Measurements from ENCODE around the gene DLGAP4. TPM values are rescaled to one million over a fixed set of nuclear protein-coding genes. Genes with fewer than 3 reads are reported as not detected.

The DLGAP4 gene
- total and polyA plus RNA-seq, 7 donors: 53.5 to 151 (median 90.4) TPM

DNA sequence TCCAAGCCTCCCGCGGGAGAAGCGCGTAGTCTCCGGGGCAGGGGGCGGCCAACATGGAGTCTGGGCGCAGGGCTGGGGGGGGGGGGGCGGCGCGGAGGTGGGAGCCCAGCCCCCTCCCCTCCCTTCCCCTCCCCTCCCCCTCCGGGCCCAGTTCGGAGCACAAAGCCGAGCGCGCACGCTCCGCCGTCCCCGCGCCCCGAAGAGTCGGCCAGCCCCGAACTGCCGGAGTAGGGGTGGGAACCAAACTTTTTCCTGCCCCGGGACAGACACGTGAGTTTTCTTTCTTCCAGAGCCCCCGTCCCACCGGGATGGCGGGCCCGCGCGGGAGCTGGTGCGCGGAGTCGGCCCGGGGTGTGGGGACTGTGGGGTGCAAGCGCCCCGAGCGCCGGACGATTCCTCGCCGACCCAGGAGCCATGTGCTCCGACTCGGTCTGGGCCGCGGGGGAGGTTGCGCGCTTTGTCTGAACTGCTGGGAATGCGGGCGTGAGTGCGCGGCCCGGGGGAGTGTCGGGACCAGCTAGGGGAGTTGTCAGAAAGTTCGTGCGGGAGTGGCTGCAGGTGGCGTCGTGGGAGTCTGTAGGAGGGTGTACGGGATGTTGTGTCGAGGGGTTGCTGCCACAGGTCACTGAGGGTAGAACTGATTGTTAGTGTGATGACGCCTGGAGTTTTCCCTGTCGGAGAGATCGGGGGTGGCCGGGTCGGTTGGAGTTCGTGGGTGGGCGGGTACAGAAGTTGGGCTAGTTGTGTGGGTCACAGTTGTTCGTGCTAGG lies 268.4 kb downstream of the DLGAP4 start:
- TF ChIP-seq, protein P1, sequence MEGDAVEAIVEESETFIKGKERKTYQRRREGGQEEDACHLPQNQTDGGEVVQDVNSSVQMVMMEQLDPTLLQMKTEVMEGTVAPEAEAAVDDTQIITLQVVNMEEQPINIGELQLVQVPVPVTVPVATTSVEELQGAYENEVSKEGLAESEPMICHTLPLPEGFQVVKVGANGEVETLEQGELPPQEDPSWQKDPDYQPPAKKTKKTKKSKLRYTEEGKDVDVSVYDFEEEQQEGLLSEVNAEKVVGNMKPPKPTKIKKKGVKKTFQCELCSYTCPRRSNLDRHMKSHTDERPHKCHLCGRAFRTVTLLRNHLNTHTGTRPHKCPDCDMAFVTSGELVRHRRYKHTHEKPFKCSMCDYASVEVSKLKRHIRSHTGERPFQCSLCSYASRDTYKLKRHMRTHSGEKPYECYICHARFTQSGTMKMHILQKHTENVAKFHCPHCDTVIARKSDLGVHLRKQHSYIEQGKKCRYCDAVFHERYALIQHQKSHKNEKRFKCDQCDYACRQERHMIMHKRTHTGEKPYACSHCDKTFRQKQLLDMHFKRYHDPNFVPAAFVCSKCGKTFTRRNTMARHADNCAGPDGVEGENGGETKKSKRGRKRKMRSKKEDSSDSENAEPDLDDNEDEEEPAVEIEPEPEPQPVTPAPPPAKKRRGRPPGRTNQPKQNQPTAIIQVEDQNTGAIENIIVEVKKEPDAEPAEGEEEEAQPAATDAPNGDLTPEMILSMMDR (IDR thresholded peaks at IDR 0.05): no peak
- peaks cover 9% of the 10 kb centered on the region for H3K4me1 ChIP-seq
- H3K36me3 ChIP-seq (ENCODE audit: insufficient read depth in 1 of 2, low read depth in 1 of 2): no peaks in the 10 kb centered on the region
- peak; percentile 40 to 59 (median 42) for ATAC-seq
- WGBS, 3 donors: 1 to 3% (median 1%) methylated on average over 41 to 67 of the region's 69 CpGs
- peak overlapping the region; percentile 82 for H3K4me3 ChIP-seq
- peaks cover 0 to 40% (median 4%) of the 10 kb centered on the region in 3 donors for H3K27me3 ChIP-seq (ENCODE audit: insufficient read depth in 3 of 3, low read length in 2 of 3)
- peak overlapping the region; percentile 76 for H3K27ac ChIP-seq
- no peaks in the 10 kb centered on the region for H3K9me3 ChIP-seq
- peak; percentile 44 to 65 for DNase-seq
- intact Hi-C loops (cut with DNase I): no loop called here

DNA sequence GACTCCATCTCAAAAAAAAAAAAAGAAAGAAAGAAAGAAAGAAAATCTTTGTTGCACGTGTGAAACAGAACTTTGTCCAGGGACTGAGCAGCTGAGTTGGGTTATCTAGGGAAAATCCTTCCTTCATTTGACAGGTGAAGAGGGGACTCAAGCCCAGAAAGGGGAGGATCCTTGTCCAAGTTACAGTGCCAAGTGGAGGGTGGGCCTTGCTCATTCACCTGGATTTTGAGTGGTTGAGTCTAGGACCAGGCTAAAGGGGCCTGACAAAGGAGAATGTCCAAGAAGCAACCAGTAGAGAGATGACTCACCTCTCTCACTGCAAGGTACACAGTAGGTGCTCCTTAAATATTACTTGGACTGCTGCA lies 269.9 kb downstream of the DLGAP4 start:
- H3K27me3 ChIP-seq (ENCODE audit: insufficient read depth in 3 of 3, low read length in 2 of 3): peaks cover 0 to 40% (median 4%) of the 10 kb centered on the region in 3 donors

More for the DNA sequence above, 269.9 kb downstream of the DLGAP4 start:
- no peak overlapping the region for H3K4me3 ChIP-seq
- H3K4me1 ChIP-seq: peaks cover 9% of the 10 kb centered on the region
- H3K36me3 ChIP-seq (ENCODE audit: insufficient read depth in 1 of 2, low read depth in 1 of 2): no peaks in the 10 kb centered on the region
- no peak for ATAC-seq
- no peaks in the 10 kb centered on the region for H3K9me3 ChIP-seq
- TF ChIP-seq, protein P1 (IDR thresholded peaks at IDR 0.05): no peak
- WGBS, 3 donors: 32 to 40% (median 36%) methylated on average over 1 of the region's 1 CpG
- intact Hi-C loops (cut with DNase I): no loop called here
- no peak overlapping the region for H3K27ac ChIP-seq
- no peak for DNase-seq

Other genes starting within 250 kb of the DLGAP4 start
- gene EPB41L1, start 151.6 kb upstream of the DLGAP4 start, total RNA-seq: 10 to 100 TPM in 2 of 4 donors, 1 to 10 TPM in 2; 9.1 to 24.1 (median 9.9) TPM
- gene EPB41L1, start 151.6 kb upstream of the DLGAP4 start, polyA plus RNA-seq: 1 to 10 TPM; 4.2 to 4.9 (median 4.2) TPM
- gene AAR2, start 69.9 kb upstream of the DLGAP4 start, total RNA-seq: 10 to 100 TPM; 13.4 to 25.8 (median 14.1) TPM
- gene AAR2, start 69.9 kb upstream of the DLGAP4 start, polyA plus RNA-seq: 10 to 100 TPM; 20.3 to 29.6 (median 24.5) TPM
- 10 to 100 TPM; 42.5 to 86.6 (median 44.5) TPM for gene MYL9, start 235.2 kb downstream of the DLGAP4 start, total RNA-seq
- 10 to 100 TPM; 23.1 to 33.7 (median 27.2) TPM for gene MYL9, start 235.2 kb downstream of the DLGAP4 start, polyA plus RNA-seq

Measured in psoas muscle (tissue), 8 donors.